Calu3 (cell line): ENCODE results near the gene CHRNB2. TPM values are rescaled to one million over a fixed set of nuclear protein-coding genes. Genes with fewer than 3 reads are reported as not detected.

Source experiments
- Bru-seq: library from RNA; stranded (reverse); fragments of 400-500 nt; gene quantifications from one replicate; lab custom pipeline; 2021; lab: Mats Ljungman, UMichigan
- BruChase-seq, 2 experiments: library from RNA; stranded (reverse); fragments of 400-500 nt; gene quantifications; one replicate each; lab custom pipeline; 2021; lab: Mats Ljungman, UMichigan
- BruUV-seq: library from RNA; stranded (reverse); fragments of 400-500 nt; replicated peaks from 2 replicates; lab custom pipeline; 2021; lab: Mats Ljungman, UMichigan
- CTCF ChIA-PET: fragments of 300-600 bp; sonication (Branson Sonifier 250); formaldehyde crosslinking; loops from one replicate; lab custom pipeline; 2022; ENCODE audit warnings: antibody characterized with exemption; lab: Charles Lee
- DNase-seq: peaks from one replicate; pipeline ENCODE4 v3.0.0; 2022
- H3K27ac Mint-ChIP-seq: one replicate; pipeline ENCODE4 v1.8.0; 2022; ENCODE audit warnings: mixed read lengths; ENCODE audit not compliant: unreplicated experiment
- H3K27me3 Mint-ChIP-seq: one replicate; pipeline ENCODE4 v1.8.0; 2022; ENCODE audit warnings: mixed read lengths; ENCODE audit not compliant: unreplicated experiment
- H3K36me3 Mint-ChIP-seq: one replicate; pipeline ENCODE4 v1.8.0; 2022; ENCODE audit warnings: mild to moderate bottlenecking, moderate library complexity, mixed read lengths; ENCODE audit not compliant: insufficient read depth, unreplicated experiment
- H3K4me1 Mint-ChIP-seq: one replicate; pipeline ENCODE4 v1.8.0; 2022; ENCODE audit warnings: mild to moderate bottlenecking, low read depth, mixed read lengths; ENCODE audit not compliant: unreplicated experiment
- H3K4me3 Mint-ChIP-seq: one replicate; pipeline ENCODE4 v1.8.0; 2022; ENCODE audit warnings: mild to moderate bottlenecking, low read depth, moderate library complexity, mixed read lengths; ENCODE audit not compliant: unreplicated experiment
- H3K9me3 Mint-ChIP-seq: one replicate; pipeline ENCODE4 v1.8.0; 2022; ENCODE audit warnings: low read depth, mixed read lengths; ENCODE audit not compliant: unreplicated experiment
- CTCF ChIP-seq: fragments of 200-600 bp; IDR thresholded peaks from one replicate; pipeline ENCODE4 v1.8.0; 2022; ENCODE audit warnings: antibody characterized with exemption; ENCODE audit not compliant: unreplicated experiment
- intact Hi-C: fragments of 100-400 bp; cut with micrococcal nuclease; formaldehyde crosslinking; loops from one replicate; pipeline ENCODE4 v1.10.0; 2022; ENCODE audit not compliant: unreplicated experiment
- long read RNA-seq: library from polyadenylated mRNA; stranded (forward); transcript quantifications from one replicate; pipeline ENCODE4 v2.0.0, GENCODE V29; 2022
- total RNA-seq: library from RNA; stranded (reverse); gene quantifications from 2 replicates; pipeline ENCODE4 v1.2.3, GENCODE V29; 2022

CHRNB2 gene
- total RNA-seq (0.07 and 0.22 TPM in 2 replicates), Bru-seq, nascent RNA (percentile 6 among the genes with signal in this experiment), BruChase-seq, experiment 1, labeled RNA remaining after a 6-hour chase (percentile 25 among the genes with signal in this experiment), BruChase-seq, experiment 2, labeled RNA remaining after a 2-hour chase (percentile 10 among the genes with signal in this experiment)
- long read RNA-seq, result 0 reads

DNA sequence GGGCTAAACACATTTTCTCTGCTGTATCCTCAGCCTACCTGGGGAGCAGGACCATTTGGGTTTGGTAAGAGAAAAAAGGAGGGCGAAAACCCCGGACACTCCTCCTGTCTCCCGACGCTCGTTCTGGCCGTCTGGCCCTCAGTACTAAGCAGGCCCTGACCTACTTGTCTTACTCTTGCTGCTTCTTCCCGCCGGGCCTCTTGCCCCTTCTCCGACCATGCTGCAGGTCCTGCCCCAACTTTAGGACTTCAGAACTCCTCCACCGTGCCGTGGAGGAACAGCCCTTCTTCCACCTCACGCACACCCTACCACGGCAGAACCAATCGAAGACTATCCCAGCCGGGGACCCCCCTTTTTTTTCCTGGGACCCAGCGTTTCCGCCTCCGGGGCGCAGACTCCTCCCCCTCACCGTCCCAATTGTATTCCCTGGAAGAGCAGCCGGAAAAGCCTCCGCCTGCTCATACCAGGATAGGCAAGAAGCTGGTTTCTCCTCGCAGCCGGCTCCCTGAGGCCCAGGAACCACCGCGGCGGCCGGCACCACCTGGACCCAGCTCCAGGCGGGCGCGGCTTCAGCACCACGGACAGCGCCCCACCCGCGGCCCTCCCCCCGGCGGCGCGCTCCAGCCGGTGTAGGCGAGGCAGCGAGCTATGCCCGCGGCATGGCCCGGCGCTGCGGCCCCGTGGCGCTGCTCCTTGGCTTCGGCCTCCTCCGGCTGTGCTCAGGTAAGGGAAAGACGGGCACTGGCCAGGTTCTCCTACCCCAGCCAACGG lies at the start of gene CHRNB2:
Gene CHRNB2 (plus strand): TSS at position 393 of the 771 bp plus-strand sequence. CDS start 267 bp downstream, at position 660.
- no peak within 1 kb of the TSS for H3K27ac Mint-ChIP-seq
- peak; percentile 83 for DNase-seq
- no TSS peak for BruUV-seq
- peaks cover 81% of the 10 kb centered on the region for H3K27me3 Mint-ChIP-seq
- H3K9me3 Mint-ChIP-seq, result no peaks in the 10 kb centered on the region
- intact Hi-C loops, result no loop called here
- H3K36me3 Mint-ChIP-seq, result peaks cover 14% of the 10 kb centered on the region
- CTCF ChIA-PET, result interaction anchor here (0.6 to 0.7 kb wide), 2 partner anchors 8 to 77 kb away, joined by 3 to 4 read pairs; no protein-coding TSS in a partner anchor
- peaks cover 8% of the 10 kb centered on the region for H3K4me1 Mint-ChIP-seq
- H3K4me3 Mint-ChIP-seq, result peak within 1 kb of the TSS; percentile 24
- no peak for TF ChIP-seq CTCF

DNA sequence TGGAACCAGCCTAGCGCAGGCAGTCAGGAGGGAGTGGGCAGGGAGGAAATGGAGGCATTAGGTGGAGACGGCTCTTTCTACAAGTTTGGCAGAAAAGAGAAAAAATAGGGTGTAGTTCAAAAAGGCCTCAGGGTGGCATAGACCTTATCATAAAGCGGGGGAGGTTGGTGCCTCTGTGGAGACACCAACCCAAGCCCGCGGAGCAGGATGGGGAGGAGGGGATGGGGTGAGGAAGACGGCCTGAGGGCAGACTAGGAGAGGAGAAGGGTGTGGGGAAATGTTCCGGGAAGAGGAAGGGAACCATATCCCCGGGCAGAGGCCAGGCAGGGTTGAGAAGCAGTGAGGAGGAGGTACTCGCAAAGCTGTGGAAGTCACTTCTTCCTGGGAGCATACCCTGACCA lies 48.0 kb upstream of the CHRNB2 start:
- H3K27me3 Mint-ChIP-seq, result peaks cover 83% of the 10 kb centered on the region
- no peak overlapping the region for H3K27ac Mint-ChIP-seq
- H3K9me3 Mint-ChIP-seq, result no peaks in the 10 kb centered on the region
- H3K4me3 Mint-ChIP-seq, result no peak overlapping the region
- intact Hi-C loops, result no loop called here
- no TSS peak for BruUV-seq
- no peak for DNase-seq
- TF ChIP-seq CTCF, result no peak
- H3K36me3 Mint-ChIP-seq, result no peaks in the 10 kb centered on the region
- CTCF ChIA-PET, result no interaction called here
- no peaks in the 10 kb centered on the region for H3K4me1 Mint-ChIP-seq

DNA sequence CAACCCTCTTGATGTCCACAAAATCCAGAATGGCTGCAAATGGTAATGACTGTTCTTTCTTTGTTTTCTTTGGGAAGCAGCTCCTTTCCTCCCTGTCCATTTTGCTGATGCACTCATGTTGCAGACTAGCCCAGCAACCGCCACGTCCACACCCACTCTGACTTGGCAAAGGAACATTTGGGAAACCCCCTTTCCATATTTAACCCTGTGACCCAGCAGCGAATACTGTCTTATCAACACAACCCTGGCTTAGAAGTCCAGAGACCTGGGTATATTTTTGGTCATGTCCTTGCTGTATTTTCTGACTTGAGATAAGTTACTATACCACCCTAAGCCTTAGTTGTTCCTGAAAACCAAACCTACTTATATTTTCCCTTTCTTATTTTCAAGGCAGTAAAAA lies 47.2 kb upstream of the CHRNB2 start:
- Mint-ChIP-seq H3K27me3 (peaks cover 83% of the 10 kb centered on the region), H3K4me3 (no peak overlapping the region), H3K4me1 (no peaks in the 10 kb centered on the region), H3K9me3 (no peaks in the 10 kb centered on the region), H3K27ac (no peak overlapping the region), H3K36me3 (no peaks in the 10 kb centered on the region)
- no peak for DNase-seq
- TF ChIP-seq CTCF, result no peak
- BruUV-seq, result no TSS peak
- intact Hi-C loops, result no loop called here
- CTCF ChIA-PET, result no interaction called here

DNA sequence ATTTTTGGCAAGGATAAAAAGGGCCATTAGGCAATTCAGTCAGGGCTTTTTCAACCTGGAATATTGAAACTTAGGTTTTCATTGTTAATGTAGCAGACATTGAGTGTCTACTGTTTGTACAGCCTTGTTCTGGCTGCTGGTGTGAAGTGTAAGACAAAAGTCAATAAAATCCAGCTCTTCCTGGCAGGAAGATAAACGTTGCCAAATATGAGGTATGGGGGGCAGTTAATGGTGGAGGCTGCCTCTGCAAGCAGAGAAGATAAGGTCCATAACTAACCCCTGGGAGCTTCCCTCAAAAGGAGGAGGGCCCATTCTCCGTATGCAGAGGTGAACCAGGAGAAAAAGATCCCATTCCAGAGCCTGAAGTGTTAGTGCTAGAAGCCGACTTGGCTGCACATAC lies 45.9 kb upstream of the CHRNB2 start:
- H3K27me3 Mint-ChIP-seq, result peaks cover 70% of the 10 kb centered on the region
- BruUV-seq, result no TSS peak
- CTCF ChIA-PET, result no interaction called here
- intact Hi-C loops, result no loop called here
- no peaks in the 10 kb centered on the region for H3K9me3 Mint-ChIP-seq
- no peak for TF ChIP-seq CTCF
- no peak overlapping the region for H3K27ac Mint-ChIP-seq
- H3K4me3 Mint-ChIP-seq, result no peak overlapping the region
- DNase-seq, result no peak
- H3K4me1 Mint-ChIP-seq, result no peaks in the 10 kb centered on the region
- no peaks in the 10 kb centered on the region for H3K36me3 Mint-ChIP-seq
